ENCODE results near the gene NPAS3. TPM values are rescaled to one million over a fixed set of nuclear protein-coding genes. Genes with fewer than 3 reads are reported as not detected.

Gene NPAS3
- total and polyA plus RNA-seq, 10 donors: 0.13 to 9.5 (median 2.9) TPM

GRCh38 chr14:33287189-33287588 lies 348.5 kb downstream of the NPAS3 start:
- Histone ChIP-seq H3K36me3 (no peaks in the 10 kb centered on the region), H3K27me3 (replicated peaks in 1 of 7) (no peaks in the 10 kb centered on the region), H3K4me3 (no peak overlapping the region), H3K4me1 (no peaks in the 10 kb centered on the region), H3K27ac (no peak overlapping the region), H3K9me3 (no peaks in the 10 kb centered on the region)
- no peak for TF ChIP-seq POLR2AphosphoS5 (IDR thresholded peaks at IDR 0.05)
- TF ChIP-seq CTCF (IDR thresholded peaks at IDR 0.05 in 8 of 11, conservative IDR thresholded peaks at IDR 0.05 in 3 of 11): no peak
- TF ChIP-seq POLR2A (IDR thresholded peaks at IDR 0.05): no peak
- DNase-seq: no peak
- intact Hi-C loops (cut with DNase I; ENCODE audit: low total_unique reads): no loop called here
- WGBS, 5 donors: 70 to 91% (median 84%) methylated on average over 6 of the region's 6 CpGs

DNA sequence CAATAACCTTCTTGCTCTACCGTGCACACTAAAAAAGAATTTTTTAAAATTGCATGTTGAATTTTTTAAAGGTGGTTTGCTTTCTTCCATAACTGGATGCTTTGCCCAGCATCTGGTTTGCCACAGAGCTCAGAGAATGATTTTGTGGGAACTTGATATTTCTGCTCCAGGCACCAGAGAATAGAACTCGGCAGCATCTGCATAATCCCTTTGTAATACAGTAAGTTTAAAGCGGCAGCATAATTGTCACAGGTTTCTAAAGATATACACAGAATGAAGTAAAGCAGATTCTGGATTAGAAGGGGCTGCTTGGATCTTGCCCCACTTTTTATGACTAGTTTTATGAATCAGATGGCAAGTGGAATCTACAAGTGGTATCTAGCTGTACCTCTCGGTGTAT lies 352.0 kb downstream of the NPAS3 start:
- TF ChIP-seq CTCF (IDR thresholded peaks at IDR 0.05 in 8 of 11, conservative IDR thresholded peaks at IDR 0.05 in 3 of 11): no peak
- no peak overlapping the region for H3K4me3 ChIP-seq
- intact Hi-C loops (cut with DNase I; ENCODE audit: low total_unique reads): no loop called here
- H3K27ac ChIP-seq: no peak overlapping the region
- no peaks in the 10 kb centered on the region for H3K27me3 ChIP-seq (replicated peaks in 1 of 7)
- no peaks in the 10 kb centered on the region for H3K4me1 ChIP-seq
- DNase-seq: no peak
- H3K9me3 ChIP-seq: no peaks in the 10 kb centered on the region
- 67 to 74% (median 68%) methylated on average over 4 of the region's 4 CpGs for WGBS, 5 donors
- no peaks in the 10 kb centered on the region for H3K36me3 ChIP-seq

DNA sequence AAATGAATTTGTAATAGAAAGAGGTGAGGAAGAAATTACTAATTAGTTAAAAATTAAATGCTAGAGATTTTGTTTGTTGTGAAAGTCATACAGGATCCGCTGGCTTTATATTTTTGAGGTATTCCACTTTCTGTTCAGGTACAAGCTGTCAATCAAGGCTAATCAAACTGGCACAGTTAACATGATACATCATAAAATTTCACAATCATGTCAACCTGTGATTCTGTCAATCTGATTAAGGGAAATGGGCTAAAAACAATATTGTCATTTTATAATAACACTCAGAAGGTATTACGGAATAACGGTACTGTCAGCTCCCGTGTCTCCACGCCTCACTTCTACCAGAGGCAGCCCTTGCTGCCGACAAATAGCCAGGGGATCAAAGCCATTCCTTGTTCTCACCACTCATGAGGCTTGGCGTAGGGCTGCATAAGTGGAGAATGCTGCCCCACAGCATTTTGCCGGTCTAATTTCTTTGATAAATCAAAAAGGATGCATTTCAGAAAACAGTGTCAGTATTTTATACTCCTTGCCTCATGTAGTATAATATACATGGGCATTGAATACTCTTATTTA lies 352.9 kb downstream of the NPAS3 start:
- no peaks in the 10 kb centered on the region for H3K27me3 ChIP-seq (replicated peaks in 1 of 7)
- 89 to 95% (median 93%) methylated on average over 8 of the region's 8 CpGs for WGBS, 5 donors
- intact Hi-C loops (cut with DNase I; ENCODE audit: low total_unique reads): no loop called here
- H3K4me1 ChIP-seq: no peaks in the 10 kb centered on the region
- no peak for TF ChIP-seq POLR2A (IDR thresholded peaks at IDR 0.05)
- TF ChIP-seq CTCF (IDR thresholded peaks at IDR 0.05 in 8 of 11, conservative IDR thresholded peaks at IDR 0.05 in 3 of 11): no peak
- TF ChIP-seq POLR2AphosphoS5 (IDR thresholded peaks at IDR 0.05): no peak
- no peak overlapping the region for H3K4me3 ChIP-seq
- H3K27ac ChIP-seq: no peak overlapping the region
- no peak for DNase-seq
- H3K9me3 ChIP-seq: no peaks in the 10 kb centered on the region
- H3K36me3 ChIP-seq: no peaks in the 10 kb centered on the region

GRCh38 chr14:33294419-33294818 lies 355.7 kb downstream of the NPAS3 start:
- Histone ChIP-seq H3K9me3 (no peaks in the 10 kb centered on the region), H3K36me3 (no peaks in the 10 kb centered on the region), H3K4me1 (no peaks in the 10 kb centered on the region), H3K27me3 (replicated peaks in 1 of 7) (no peaks in the 10 kb centered on the region), H3K27ac (no peak overlapping the region), H3K4me3 (no peak overlapping the region)
- no peak for DNase-seq
- TF ChIP-seq POLR2A (IDR thresholded peaks at IDR 0.05) (no peak), POLR2AphosphoS5 (IDR thresholded peaks at IDR 0.05) (no peak), CTCF (IDR thresholded peaks at IDR 0.05 in 8 of 11, conservative IDR thresholded peaks at IDR 0.05 in 3 of 11) (no peak)
- intact Hi-C loops (cut with DNase I; ENCODE audit: low total_unique reads): no loop called here
- 87 to 98% (median 94%) methylated on average over 2 of the region's 2 CpGs for WGBS, 5 donors
